ENCODE measurements around the gene SLC16A8.
"Not testable (repeated sequence)": the region's sequence is repeated elsewhere in the genome, so short reads cannot be mapped to it uniquely, and the experiment has no call there.

The SLC16A8 gene

DNA sequence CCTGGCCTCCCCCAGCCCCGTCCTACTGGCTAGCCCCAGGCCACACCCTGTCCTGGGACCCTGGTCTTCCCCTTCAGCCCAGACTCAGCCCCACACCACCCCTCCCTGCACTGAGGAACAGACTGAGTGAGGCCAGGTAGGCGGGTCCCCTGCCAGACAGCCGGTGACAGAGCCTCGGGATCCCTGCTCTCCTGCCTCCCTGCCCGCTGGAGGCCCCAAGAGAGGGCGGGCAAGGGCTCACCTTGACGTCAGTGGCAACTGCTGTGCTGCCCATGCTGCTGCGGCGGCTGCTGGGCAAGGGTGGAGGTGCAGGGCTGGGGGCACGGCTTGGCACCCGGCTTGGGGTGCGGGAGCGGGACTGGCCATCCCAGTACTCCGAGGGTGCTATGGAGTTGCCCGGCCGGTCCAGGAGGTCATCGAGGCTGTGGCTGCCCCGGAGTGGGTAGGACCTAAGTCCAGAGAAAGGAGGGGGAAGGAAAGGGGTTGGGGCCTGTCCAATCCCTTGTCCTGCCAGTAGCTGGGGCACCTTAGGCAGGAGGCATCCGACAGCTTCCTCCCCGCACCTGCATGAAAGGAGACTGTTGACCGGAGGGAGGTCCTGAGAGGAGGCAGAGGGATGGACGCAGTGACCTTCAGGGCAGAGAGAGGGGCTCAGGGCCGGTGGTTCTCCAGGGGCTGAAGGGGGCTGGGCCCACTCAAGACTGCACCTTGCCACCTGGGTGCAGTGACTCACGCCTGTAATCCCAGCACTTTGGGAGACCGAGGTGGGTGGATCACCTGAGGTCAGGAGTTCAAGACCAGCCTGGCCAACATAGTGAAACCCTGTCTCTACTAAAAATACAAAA is 2.2 kb upstream of the SLC16A8 start:
- DNase-seq (ENCODE audit: low read depth in 2 of 2), result no peak

DNA sequence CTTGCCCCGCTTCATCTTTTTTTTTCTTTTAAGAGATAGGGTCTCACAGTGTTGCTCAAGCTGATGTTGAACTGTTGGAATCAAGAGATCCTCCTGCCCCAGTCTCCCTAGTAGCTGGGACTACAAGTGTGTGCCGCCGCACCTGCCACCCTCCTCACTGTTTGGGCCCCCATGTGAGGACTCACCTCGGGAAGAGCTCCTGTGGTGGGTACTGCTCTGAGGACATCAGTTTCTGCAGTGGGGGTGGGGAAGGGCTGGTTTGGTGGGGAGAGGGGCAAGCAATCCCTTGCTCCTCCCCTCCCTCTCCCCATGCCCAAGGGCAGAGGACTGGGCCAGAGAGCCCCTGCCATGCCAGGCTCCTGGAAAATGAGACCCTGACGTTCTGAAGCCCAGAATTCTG is 1.5 kb upstream of the SLC16A8 start:
- DNase-seq (ENCODE audit: low read depth in 2 of 2), result no peak

DNA sequence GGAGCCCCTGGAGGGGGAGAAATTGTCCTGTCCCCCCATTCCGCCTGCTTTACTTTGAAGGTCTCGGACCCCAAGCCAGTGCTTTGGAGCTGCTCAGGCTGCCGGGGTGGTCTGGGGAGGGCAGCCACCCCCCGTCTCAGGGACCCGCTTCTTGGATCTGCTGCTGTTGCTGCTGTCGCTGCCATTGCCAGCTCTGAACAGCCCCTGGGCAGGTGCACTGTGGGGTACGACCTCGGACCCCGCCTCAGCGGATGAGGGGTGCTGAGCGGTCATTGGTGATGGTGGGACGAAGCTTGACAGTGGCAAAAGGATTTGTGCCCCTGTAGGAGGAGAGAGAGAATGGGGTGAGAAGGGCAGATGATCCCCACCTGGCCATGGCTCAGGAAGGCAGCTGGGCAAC is 1.1 kb upstream of the SLC16A8 start:
- DNase-seq (ENCODE audit: low read depth in 2 of 2), result no peak

DNA sequence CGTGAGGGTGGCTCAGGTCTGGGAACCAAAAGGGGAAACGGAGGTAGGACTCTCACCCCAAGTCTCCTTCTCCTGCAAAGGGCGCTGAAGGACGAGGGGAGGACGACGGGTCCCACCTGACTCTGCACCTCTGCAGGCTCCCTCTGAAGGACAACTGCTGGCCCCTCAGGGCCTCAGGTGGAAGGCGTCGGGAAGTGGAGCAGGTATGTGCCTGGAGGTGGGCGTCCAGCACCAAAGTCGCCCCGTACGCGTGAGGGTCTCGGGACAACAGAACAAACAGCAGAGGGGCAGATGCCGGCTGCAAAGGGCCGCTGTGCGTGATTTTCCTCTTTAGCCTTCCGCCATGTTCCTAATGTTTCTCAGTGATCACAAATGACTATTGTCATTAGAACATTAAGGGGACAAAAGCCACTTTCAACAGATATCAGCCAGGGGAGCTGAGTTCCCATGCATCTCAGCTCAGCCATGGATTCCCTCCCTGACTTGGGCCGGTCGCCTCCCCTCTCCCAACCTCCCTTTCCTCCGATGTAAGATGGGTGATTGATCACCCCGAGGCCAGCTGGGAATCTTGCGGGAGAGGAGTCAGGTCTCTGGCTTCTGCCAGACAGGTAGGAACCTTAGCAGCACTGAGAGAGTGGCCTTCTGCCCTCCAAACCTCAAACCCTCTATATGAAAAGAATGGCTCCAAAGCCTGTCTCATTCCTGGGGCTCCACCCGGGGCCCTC is 836 bp downstream of the SLC16A8 start:
- DNase-seq (ENCODE audit: low read depth in 2 of 2), result no peak

DNA sequence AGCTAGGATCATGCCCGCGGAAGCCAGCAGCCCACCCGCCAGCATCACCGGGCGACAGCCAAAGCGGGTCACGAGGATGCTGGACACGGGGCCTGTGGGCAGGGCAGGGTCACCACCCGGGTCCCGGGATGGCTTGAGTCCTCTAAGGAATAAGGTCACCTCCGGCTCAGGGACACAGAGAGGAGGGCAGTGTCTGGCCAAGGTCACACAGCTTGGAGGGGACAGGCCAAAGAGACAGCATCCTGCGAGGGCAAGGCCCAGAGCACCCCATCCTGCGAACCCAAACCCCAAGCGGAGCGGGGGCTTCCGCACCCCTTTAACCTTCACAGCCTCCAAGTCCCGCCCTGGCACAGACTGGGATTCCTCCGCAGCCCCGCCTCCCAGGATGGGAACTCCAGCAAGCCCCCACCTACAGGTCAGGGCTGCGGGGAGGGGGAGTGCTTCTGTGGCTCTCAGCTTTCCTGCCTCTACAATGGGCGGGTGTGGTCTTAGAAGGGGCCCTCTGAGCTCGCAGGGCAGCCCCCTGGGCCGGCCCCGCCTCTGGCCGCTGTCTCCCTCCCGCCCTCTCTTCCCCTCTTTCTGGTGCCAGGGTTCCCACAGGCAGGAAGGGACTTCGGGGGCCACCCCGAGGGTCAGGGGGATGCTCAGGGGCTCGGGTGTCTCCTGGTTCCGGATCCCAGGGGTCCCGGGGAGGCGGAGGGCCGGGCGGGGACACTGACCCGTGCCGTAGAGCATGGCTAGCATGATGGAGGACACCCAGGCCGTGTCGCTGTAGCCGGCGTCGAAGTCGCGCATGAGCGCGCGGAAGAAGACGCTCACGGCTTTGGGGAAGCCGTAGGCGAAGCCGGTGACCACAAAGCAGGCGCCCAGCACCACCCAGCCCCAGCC is 1.8 kb downstream of the SLC16A8 start:
- DNase-seq (ENCODE audit: low read depth in 2 of 2), result no peak

DNA sequence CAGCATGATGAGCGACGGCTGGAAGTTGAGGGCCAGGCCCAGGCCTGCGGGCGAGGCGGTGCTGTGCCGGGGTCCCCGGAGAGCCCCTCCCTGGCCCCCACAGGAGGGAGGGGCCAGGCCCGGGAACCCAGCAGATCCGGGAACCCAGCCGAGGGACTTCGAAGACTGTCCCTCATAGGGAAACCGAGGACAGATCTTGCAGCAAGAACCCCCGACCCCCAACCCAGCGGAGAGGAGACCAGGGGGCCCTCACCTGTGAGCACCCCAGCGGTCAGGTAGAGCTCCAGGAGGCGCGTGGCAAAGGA is 2.4 kb downstream of the SLC16A8 start:
- no peak for DNase-seq (ENCODE audit: low read depth in 2 of 2)

DNA sequence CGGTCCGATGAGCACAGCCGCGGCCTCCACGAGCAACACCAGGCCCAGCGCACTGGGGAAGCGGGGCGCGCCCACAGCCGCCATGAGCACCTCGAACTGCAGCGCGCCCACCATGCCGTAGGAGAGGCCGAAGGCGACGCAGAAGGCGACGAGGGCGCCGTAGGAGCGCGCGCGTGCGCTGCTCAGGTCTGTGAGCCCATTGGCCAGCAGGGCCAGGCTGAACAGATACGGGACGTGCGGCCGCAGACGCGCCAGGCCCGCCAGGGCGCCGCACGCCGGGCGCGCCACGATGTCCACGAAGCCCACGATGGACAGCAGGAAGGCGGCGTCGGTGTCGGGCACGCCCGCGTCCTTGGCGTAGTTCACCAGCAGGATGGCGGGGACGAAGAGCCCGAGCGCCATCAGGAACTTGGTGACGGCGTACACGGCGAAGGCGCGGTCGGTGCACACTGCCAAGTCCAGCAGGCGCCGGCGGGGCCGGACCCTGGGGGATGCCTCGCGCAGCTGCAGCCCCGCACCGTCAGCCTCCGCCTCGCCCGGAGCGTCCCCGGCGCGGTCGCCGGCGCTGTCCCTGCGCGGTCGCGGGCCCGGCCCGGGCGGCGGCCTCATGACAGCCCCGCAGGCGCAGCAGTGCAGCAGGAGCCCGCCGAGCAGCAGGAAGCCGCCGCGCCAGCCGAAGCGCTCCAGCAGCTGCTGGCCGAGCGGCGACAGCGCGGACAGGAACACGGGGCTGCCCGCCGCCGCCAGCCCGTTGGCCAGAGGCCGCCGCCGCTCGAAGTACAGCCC is 2.9 kb downstream of the SLC16A8 start:
- DNase-seq (ENCODE audit: low read depth in 2 of 2), result no peak

DNA sequence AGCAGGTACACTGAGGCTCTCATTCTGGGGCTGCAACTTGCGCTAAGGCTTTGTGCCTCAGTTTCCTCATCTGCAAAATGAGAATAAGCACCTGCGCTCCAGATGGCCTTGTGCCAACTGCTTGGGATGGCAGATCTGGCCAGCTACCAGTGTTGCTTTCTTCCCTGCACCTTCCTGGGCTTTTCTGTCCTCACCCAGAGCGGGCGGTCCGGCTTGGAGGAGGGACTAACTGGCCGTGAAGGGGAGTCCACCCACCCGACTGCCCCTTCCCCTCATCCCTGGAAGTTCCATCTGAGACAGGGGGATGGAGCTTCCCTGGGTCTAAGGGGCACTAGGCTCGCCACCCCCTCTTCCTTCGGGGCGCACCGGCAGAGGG is 3.5 kb downstream of the SLC16A8 start:
- DNase-seq (ENCODE audit: low read depth in 2 of 2), result no peak

DNA sequence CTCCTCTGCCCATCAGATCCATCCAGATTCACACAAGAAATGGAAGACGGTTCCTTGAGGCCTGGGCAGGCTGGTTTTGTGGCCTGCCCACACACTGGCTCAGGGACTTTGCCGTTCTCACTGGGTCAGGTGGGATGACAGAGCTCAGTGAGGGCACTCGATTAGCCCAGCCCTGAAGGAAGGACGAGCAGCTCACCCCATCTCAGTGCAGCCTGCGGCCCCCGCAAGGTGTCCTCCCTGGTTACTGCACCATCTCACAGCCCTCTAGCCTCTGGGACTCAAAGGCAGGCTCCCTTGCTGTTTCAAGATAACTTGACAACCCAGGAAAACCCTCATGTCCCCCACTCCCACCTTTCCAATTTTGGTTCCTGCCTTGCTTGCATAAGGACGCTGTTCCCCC is 4.2 kb downstream of the SLC16A8 start:
- no peak for DNase-seq (ENCODE audit: low read depth in 2 of 2)

DNA sequence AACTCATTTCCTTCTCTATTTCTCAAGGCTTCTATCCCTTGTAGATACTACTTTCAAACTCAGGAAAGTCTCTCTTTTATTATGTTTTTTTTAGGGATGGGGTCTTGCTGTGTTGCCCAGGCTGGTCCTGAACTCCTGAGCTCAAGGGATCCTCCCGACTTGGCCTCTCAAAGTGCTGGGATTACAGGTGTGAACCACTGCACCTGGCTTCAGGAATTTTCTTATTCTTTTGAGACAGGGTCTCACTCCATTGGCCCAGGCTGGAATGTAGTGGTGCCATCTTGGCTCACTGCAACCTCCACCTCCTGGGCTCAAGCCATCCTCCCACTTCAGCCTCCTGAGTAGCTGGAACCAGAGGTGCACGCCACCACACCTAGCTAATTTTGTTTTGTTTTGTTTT is 4.8 kb downstream of the SLC16A8 start:
- DNase-seq (ENCODE audit: low read depth in 2 of 2), result not testable (repeated sequence)

DNA sequence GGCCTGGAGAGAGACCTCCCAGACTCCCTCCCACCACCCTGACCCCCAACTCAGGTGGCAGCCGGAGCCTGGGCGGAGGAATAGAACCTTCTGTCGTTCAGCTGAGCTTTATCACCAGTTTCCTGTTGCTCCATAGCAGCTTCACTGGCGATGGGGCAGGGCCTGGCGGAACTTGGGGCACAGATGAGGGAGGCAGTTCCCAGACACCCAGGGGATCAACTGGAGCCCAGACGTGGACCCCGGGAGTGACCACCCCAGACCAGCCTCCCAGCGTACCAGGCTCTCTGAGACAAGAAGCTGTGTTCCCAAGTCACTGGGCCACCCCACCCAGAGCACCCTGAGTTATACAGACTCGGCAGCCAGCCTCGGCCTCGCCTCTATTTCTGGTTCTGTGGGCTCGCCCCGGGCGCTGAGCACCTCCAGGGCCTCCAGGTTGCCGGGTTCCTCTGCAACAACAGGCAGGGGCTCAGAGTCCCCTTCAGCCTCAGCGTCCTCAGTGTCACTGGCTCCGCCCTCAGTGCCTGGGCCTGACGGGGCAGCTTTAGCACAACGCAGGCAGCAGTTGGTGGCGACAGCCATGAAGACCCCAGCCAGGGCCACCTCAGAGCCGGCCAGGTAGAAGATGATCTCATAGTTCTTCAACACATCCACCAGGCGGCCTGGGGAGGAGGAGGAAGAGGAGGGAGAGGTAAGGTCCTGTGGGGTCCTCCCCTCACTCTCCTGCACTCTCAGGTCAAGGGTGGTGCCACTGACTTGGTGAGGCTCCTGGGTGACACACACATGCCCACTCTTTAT is 5.7 kb downstream of the SLC16A8 start:
- DNase-seq (ENCODE audit: low read depth in 2 of 2), result no peak

DNA sequence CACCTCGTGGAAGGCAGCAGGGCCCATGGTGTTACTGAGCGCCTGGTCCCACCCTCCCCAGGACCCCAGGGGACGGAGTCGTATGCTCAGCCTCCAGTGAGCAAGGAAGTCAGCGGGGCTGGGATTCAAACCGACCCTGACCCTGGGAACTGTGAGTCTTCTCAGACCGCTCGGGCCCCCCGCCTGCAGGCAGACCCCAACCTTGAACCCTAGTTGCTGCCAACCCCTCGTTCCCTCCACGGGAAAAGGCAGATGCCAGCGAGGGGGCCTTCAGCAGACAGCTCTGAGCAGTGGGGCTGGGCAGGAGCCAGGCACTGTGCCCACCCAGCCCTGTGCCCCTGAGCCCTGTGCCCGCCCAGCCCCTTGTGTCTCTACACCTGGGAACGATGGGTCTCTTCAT is 6.4 kb downstream of the SLC16A8 start:
- DNase-seq (ENCODE audit: low read depth in 2 of 2), result no peak

DNA sequence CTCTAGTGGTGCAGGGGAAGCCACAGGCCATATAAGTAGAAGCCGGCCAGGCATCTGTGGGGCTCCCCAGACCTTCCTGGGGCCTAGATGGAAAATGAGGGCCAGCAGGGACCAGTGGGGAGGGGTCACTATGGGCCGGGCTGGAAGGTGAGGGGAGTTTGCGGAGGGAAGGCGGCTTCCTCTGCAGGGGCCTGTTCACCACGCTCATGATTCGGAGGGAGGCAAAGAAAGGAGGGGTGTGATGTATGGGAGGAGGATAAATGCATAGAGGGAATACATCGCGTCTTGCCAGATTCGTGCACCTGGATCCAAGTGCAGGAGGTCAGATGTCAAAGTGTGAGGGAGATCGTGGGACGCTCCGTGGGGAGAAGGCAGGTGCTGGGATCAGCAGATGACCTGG is 6.9 kb downstream of the SLC16A8 start:
- no peak for DNase-seq (ENCODE audit: low read depth in 2 of 2)

DNA sequence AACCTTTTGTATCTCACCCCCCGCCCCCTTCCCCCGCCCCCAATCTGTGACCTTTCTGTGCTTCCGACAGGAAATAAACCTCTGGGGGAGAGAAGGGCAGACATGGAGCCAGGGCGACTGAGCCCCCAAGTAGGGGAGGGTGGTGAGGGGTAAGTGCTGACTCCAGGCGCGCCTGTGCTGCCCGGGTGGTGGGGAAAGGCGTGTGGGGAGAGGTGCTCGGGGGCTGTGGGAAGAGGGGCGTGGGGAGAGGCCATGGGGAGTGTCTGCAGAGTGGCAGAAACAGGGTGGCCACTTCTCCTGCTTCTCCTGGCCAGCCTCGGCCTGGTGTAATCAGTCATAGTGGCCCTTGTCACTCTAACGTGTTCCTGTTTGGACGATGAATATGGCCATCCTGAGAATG is 8.0 kb downstream of the SLC16A8 start:
- no peak for DNase-seq (ENCODE audit: low read depth in 2 of 2)

DNA sequence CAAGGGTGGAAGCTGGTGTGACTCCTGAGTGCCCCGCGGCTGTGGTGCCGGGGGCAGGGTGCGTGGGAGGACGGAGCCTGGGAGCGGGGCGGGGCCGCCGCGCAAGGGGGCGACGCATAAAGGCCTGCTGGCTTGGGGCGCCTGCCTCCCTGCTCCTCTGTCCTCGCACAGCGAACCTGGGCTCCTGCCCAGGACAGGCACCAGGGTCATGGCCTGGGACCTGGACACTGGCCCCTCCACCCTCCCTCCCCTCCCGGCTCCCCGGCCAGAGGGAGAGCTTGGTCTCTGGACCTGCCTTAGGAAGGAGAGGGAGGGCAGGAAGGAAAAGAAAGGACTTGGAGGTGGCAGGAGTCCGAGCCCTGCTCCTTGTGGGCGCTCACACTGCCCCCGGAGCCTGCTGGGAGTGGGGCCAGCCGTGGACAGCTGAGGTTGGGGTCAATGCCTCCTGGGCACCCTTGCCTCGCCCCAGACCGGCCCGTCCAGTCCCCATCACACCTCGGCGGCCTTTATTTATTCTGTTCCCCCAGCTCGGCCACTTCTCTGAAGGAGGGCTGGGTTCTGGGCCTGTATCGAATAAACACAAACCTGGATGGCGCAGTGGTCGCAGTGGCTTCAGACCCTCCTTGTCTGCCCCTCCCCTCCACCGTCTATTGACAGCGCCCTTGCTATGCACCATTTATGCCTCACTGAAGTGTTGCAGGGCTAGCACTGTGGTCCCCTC is 8.7 kb downstream of the SLC16A8 start:
- DNase-seq (ENCODE audit: low read depth in 2 of 2), result no peak

DNA sequence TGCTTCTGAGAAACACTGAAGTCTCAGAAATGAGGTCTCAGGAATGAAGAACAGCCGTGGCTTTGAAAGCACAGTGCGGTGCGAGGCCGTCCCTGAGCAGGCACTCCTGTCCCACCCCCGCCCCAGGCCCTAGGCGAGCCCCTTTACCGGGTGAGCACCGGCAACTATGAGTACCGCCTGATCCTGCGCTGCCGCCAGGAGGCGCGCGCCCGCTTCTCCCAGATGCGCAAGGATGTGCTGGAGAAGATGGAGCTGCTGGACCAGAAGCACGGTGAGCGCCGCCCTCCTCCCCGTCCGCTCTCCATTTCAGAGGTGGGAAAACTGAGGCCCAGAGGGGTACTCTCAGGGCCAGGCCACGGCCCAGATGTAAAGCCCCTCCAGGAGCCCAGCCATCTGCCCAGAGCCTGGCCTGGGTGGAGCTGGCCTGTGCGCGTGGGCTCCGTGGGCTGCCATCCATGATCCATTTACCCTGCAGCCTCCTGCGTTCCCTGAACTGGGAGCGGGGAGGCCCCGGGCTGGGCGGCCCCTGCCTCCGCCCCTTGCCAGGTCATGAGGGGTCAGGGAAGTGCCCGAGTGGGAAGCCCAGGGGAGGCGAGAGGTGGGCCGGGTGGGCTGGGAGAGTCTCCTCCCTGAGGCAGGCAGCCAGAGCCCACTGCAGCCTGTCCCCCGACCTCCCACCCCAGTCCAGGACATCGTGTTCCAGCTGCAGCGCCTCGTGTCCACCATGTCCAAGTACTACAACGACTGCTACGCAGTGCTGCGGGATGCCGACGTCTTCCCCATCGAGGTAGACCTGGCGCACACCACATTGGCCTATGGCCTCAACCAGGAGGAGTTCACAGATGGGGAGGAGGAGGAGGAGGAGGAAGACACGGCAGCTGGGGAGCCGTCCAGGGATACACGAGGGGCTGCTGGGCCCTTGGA is 9.5 kb downstream of the SLC16A8 start:
- DNase-seq (ENCODE audit: low read depth in 2 of 2), result no peak

DNA sequence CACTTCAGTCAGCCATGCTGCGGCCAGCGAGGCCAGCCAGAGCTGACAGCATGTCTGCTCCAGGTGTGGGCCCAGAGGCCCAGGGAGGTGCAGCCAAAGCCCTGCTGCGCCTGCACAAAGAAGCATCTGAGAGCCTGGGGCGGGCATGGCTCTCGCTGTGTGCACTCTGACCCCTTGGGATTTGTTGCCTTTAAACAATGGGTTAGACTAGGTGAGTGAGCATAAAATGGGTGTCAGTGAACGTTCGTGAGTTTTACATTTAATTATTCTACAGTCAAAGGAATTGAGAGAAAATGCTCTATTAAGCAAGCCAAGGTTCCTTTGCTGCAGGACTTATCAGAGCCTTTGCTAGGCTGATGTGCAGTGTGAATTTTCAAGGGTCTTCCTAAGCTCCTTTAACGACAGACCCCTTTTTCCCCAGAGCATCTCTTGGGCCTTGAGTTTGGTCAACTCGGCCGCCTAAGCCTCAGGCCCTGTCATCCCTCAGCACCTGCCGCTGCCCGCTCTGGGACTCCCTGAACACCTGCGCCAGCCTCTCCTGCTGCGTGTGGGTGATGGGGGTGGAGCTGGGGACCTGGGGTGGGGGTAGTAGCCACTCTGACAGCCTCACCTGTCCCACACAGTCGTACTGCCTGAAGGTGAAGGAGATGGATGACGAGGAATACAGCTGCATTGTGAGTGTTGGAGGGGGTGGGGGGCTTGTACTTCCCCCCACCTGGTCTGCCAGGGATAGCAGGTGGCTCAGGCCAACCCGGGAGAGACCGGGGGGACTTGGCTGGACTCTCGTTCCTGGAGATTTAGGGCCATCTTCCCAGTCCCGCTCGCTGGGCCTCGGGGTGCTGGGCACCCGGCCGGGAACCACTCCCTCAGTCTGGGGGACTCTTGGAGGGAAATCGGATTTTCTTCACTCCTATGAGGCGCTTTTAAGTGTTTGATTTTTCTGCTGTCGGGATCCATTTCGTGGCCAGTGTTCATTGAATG is 10.5 kb downstream of the SLC16A8 start:
- no peak for DNase-seq (ENCODE audit: low read depth in 2 of 2)

Measured in fibroblast of skin of left biceps (primary cell).